Renal cortex interstitium (tissue), 11 donors: Measurements from ENCODE around the gene KANK2. TPM values are rescaled to one million over a fixed set of nuclear protein-coding genes. Genes with fewer than 3 reads are reported as not detected.

Experiments
- DNase-seq, 11 donors: peaks; one replicate each; pipeline ENCODE4 v3.0.0-alpha.2; 2013; ENCODE audit warnings: low read depth in 9 of 11, low spot score in 4 of 11; ENCODE audit errors: extremely low read depth in 1 of 11
- polyA plus RNA-seq, 3 donors: library from polyadenylated mRNA; unstranded; fragments of 120-200 nt; gene quantifications; one replicate each; pipeline ENCODE4 v1.2.1, GENCODE V29; 2013; ENCODE audit not compliant: insufficient read length in 3 of 3

KANK2 gene
- polyA plus RNA-seq, 3 donors = 115 to 130 (median 116) TPM

DNA sequence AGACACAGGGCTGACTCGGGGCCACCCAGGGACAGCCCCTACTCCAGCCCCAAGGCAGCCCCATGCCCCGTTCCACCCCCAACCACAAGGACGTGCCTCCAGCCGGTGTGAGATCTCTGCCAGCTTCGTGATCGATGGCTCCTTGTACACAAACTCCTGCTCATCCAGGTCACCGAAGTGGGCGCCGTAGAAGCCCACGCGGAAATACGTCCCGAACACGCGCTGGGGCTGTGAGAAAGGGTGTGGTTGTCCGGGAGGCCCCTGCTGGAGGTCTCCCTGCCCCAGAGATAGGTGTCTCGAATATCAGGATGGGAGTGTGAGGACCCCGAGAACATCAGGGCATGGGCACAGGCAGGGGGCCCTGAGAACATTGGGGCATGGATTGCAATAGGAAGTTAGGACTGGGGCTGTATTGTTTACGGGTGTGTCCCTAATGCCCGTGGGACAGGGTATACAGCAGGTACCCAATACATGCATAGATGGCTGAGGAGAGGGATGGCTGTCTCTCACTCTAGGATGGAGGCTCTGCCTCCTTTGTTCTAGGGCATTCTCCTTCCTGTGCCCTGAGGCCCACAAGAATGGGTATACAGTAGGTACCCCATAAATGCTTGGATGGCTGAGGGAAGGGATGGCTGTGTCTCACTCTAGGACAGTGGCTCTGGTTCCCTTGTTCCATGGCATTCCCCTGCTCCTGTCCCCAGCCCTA, 5.3 kb upstream of the KANK2 start:
- no peak for DNase-seq

DNA sequence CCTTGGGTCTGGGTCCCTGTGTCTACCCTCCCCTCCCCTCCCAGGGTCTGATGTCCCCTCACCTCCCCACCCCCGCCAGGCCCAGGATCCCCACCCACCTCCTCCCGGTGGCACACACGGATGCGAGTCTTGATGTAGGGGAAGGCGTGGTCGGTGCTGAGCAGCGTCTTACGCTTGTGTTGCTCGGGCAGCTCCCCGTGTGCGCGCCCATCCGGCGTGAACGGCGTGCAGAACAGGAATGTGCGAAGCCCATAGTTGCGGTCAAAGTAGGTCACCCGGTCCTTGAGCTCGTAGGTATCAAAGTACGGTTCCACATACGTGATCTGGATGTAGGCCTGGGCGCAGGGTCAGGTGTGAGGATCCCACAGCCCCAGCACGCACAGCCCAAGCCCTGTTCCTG, 4.4 kb upstream of the KANK2 start:
- DNase-seq = no peak

GRCh38 chr19:11200931-11201330, 3.6 kb upstream of the KANK2 start:
- no peak for DNase-seq

DNA sequence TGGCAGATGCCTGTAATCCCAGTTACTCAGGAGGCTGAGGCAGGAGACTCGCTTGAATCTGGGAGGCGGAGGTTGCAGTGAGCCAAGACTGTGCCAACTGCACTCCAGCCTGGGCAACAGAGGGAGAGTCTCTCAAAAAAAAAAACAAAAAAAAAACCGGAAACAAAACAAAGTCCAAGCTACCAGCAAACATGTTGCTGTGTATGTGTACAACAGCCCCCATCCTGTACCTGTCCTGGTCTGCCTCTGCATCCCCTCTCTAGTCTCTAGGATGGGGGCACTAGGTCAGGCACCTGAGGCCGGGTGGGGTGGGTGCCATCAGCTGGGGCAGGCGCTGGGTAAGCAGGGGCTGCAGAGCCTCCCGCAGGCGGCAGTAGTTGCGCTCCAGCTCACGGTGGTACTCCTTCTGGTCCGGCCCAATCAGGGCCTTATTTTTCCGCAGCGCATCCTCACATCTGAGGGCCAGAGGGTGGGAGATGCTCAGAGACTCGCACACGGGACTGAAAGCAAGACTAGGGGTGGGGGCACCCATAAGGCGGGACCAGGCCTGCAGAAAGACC, 2.8 kb upstream of the KANK2 start:
- no peak for DNase-seq

- DNase-seq = no peak
These were observed 2.2 kb upstream of the KANK2 start for GRCh38 chr19:11199517-11199916.

DNA sequence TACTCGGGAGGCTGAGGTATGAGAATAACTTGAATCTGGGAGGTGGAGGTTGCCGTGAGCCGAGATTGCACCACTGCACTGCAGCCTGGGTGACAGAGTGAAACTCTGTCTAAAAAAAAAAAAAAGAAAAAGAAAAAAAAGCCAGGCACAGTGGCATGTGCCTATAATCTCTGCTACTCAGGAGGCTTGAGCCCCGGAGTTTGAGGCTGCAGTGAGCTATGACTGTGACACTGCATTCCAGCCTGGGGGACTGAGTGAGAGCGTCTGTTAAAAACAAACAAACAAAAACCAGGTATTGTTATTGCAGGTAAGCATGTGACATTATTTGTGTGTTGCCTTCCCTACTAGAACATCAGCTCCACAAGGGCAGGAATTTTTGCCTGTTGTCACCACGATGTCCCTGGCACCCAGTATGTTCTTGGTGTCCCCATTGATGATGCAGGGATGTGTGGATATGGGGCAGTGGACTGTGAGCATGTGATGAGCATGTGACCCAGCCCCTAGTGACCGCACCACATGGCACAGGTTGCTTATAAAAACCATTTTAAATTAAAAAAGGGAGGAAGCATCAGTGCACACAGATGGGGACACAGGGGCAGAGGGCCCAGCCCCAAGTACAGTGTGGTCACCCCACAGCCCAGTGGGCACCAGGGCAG, 1.6 kb upstream of the KANK2 start:
- no peak for DNase-seq

DNA sequence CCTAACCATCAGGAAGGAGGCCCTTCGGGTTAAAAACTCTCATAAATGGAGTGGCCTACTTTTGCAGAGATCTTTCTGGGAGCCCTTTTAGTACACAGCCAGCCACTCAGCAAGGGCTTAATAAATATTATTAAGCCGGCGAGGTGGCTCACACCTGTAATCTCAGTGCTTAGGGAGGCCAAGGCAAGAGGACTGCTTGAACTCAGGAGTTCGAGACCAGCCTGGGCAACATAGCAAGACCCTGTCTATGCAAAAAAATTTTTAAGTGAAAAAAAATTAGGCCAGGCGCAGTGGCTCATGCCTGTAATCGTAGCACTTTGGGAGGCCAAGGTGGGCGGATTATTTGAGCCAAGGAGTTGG, 810 bp upstream of the KANK2 start:
- no peak for DNase-seq

DNA sequence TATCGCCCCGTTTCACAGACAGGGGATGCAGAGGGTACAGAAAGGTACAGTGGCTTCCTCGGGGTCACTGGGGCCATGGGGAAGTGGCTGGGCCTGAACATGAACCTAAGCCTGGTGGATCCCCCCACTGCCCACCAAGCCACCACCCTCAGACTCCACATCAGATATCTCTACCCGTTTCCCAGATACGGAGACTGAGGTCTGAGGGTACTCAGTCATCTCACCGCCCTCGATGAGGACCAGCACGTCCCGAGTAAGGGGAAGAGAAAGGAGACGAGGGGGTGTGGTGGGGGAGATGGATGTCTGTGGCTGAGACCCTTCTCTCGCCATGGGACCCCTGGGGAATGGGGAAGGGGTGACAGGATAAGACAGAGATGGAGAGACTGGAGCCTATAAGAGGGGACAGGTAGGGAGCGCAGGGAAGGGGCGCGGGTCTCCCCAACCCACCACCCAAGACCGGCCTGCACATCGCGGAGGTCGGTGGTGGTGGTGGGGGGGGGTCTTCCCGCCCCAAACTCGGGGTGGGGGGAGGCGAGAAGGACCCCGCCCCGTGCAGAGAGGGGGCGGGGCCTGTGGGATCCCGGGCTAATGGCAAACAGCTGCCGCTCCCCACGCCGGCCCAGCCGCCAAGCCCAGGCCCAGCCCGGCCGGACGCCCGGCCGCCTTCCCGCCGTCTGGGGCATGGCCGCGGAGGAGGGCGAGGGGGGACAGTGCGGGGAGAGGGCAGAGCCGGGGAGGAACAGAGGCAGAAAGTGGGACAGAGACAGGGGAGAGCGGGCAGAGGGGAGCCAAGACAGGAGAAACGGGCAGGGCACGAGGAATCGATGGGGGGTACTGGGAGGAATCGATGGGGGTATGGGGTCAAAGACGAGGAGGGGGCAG, 698 bp downstream of the KANK2 start:
- peak in 3 of 11 donors; percentile 20 to 32 (median 28) for DNase-seq

DNA sequence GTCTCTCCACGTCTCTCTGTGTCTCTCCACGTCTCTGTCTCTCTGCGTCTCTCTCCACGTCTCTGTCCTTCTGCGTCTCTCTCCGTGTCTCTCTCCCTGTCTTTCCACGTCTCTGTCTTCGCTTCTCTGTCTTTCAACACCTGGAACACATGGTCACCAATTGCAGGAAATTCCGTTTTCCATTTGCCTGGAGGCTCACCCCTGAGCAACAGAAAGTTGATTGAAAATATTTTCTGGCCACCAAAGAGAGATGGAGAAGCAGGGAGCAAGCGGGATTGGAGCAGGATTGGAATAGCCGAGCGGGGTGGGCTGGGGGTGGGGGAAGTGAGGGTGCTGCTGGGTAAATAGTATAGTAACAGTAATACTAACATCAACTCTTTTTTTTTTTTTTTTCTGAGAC, 1.7 kb downstream of the KANK2 start:
- no peak for DNase-seq

- peak in 9 of 11 donors; percentile 15 to 74 (median 60) for DNase-seq
These were observed 2.4 kb downstream of the KANK2 start for GRCh38 chr19:11194656-11195558.

DNA sequence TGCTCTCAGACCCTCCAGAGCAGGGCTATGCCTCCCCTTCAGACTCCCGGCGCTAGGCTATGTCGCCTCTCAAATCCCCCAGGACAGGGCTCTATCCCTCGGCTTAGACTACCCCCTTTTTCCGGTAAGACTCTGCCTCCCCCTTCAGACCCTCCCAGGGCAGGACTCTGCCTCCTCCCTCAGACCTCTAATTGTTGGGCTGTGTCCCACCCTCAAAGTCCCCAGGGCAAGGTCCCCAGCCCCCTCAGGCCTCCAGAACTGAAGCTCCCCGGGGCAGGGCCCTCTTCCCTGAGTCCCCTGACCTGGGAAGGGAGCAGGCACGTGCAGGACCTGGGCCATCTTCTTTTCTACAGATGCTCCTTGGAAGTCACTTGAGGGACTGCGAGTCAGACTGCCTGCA, 3.2 kb downstream of the KANK2 start:
- DNase-seq = no peak

- no peak for DNase-seq
These were observed 4.1 kb downstream of the KANK2 start for GRCh38 chr19:11192957-11193939.

DNA sequence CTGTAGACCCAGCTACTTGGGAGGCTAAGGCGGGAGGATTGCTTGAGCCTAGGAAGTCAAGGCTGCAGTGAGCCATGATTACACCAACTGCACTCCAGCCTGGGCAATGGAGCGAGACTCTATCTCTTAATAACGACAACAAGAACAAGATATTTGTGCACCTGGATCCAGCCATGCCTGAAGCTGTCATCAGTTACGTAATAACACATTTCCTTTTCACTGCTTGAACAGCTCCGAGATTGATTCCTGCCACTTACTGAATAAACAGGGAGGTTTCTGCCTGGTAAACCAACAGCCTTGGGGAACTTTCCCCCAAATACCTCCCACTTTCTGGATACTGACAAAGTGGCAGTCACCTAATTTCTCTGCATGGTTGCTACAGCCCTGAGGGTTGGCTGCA, 5.4 kb downstream of the KANK2 start:
- DNase-seq = no peak

- DNase-seq = no peak
These were observed 6.0 kb downstream of the KANK2 start for GRCh38 chr19:11191273-11191755.

DNA sequence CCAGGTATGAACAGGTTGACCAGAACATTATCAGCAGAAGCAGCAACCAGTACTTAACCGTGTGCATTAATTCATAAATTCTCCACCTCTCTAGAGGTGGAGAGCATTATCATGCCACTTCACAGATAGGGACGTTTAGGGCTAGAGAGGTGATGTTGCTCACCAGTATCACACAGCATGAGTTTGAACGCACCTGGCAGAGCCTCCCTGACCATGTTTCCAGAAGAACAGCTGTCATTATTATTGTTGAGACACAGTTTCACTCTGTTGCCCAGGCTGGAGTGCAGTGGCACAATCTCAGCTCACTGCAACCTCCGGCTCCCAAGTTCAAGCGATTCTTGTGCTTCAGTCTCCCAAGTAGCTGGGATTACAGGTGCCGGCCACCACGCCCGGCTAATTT, 6.8 kb downstream of the KANK2 start:
- no peak for DNase-seq

DNA sequence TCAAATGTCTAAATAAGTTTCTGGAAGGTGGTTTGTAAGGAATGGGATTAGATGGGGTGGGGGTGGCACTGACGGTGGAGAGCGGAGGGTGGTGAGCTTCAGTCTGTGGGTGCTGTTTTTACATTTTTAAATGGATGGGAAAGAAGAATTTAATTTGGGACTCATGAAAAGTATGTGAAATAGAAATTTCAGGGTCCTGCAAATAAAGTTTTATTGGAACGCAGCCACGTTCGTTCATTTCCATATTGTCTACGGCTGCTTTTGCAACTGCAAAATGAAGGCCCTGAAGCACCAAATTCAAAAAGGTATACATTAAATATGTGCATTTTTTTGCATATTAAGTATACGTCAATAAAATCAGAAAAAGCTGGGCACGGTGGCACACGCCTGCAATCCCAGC, 9.9 kb downstream of the KANK2 start:
- no peak for DNase-seq

DNA sequence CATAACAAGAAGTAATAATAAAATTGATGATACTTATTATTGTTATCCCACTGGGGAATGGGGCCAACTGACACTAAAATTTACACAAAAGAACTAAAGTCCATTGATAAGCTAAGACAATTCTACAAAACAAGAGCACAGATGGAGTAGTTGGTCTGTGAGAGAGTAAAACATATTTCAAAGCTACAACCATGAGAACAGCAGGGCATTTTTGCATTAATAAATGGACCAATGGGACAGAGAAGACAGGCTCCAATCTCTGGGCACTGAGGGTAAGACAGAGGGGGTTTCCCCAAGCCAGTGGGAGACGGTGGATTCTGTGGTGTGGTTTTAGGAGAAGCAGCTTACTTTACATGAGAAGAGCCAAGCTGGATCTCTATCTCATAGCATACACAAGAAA, 14.4 kb downstream of the KANK2 start:
- no peak for DNase-seq

DNA sequence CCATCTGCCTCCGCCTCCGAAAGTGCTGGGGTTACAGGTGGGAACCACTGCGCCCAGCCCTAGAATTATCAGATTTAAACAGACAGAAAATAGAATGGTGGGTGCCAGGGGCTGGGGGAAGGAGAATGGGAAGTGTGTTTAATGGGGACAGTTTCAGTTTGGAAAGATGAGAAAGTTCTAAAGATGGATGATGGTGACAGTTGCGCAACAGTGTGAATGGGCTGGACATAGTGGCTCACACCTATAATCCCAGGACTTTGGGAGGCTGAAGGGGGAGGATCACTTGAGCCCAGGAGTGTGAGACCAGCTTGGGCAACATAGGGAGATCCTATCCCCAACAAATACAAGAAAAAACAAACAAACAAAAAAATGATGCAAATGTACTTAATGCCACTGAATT, 15.9 kb downstream of the KANK2 start:
- no peak for DNase-seq
